Nephron progenitor cell (in vitro differentiated cells): ENCODE results near the gene TBCC.

Experiments used
- DNase-seq: peaks from one replicate; pipeline ENCODE4 v3.0.0; 2021
- H3K27ac Mint-ChIP-seq: 2 replicates; pipeline ENCODE4 v1.8.0; 2021; ENCODE audit warnings: mild to moderate bottlenecking, moderate library complexity, mixed read lengths
- H3K27me3 Mint-ChIP-seq: 2 replicates; pipeline ENCODE4 v1.8.0; 2021; ENCODE audit warnings: mild to moderate bottlenecking, low read depth, mixed read lengths; ENCODE audit not compliant: poor library complexity
- H3K36me3 Mint-ChIP-seq: 2 replicates; pipeline ENCODE4 v1.8.0; 2021; ENCODE audit warnings: low read depth, mixed read lengths
- H3K4me1 Mint-ChIP-seq: 2 replicates; pipeline ENCODE4 v1.8.0; 2021; ENCODE audit warnings: mixed read lengths
- H3K4me3 Mint-ChIP-seq: 2 replicates; pipeline ENCODE4 v1.8.0; 2021; ENCODE audit warnings: mild to moderate bottlenecking, moderate library complexity, mixed read lengths
- H3K9me3 Mint-ChIP-seq: 2 replicates; pipeline ENCODE4 v1.8.0; 2021; ENCODE audit warnings: mild to moderate bottlenecking, moderate library complexity, mixed read lengths
- CTCF ChIP-seq: fragments of 200-600 bp; sonication (generic); IDR thresholded peaks from 2 replicates; pipeline ENCODE4 v1.5.0; 2021; ENCODE audit warnings: antibody characterized with exemption

Gene TBCC

DNA sequence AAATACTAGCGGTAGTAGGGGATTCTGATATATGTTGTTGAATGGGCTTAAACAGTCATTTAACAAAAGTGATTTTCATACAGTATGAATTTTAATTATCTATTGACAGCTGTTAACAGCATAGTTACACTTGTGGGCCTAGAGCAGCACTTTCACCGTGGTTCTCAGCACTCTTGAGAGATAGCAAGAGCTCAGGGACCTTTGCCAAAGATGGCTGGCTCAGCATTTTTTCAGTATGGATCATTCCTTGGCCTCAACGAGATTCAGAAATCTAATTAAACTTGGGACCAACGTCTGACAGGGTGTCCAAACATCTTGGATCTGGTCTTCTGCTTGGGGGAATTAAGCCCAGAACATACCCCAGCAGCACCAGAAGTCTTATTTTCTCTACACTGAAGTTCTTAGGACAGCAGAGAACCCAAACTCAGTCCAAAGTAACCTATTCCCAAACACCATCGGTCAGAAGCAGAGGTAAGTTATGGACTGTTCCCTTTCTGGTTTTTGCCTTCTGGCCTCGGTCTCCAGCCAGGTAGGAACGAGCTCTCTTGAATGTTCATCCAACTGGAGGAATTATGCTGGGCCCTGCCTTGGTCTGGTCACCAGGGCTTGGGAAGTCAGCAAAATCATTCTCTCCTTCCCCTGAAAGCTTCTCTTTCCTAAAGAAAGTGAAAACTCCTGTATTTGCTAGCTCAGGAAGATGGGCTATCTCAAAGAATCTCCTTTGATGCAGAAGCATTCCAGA is 49.2 kb downstream of the TBCC start:
- no peak for DNase-seq
- no peak overlapping the region for H3K4me3 Mint-ChIP-seq

DNA sequence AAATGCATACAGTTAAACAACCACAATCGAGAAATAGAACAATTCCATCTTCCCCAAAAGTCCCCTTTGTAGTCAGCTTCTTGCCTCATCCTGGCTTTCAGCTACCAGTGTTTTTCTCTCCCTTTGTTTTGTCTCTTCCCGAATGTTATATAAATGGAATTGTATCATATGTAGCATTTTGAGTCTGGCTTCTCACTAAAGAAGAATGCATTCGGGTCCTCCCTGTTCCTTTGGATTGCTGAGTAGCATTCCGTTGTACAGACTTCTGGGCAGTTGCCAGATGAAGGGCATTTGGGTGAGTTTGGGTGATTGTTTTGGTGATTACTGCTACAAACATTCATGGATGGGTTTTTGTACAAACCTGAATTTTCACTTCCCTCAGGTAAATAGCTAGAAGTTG is 51.3 kb downstream of the TBCC start:
- H3K36me3 Mint-ChIP-seq: peaks cover 32% of the 10 kb centered on the region
- no peak for TF ChIP-seq CTCF
- DNase-seq: no peak
- H3K4me3 Mint-ChIP-seq: no peak overlapping the region
- H3K9me3 Mint-ChIP-seq: no peaks in the 10 kb centered on the region
- no peaks in the 10 kb centered on the region for H3K27me3 Mint-ChIP-seq
- H3K27ac Mint-ChIP-seq: no peak overlapping the region
- no peaks in the 10 kb centered on the region for H3K4me1 Mint-ChIP-seq

More for the DNA sequence above, 49.2 kb downstream of the TBCC start:
- no peak for TF ChIP-seq CTCF
- no peak overlapping the region for H3K27ac Mint-ChIP-seq
- peaks cover 13% of the 10 kb centered on the region for H3K36me3 Mint-ChIP-seq
- no peaks in the 10 kb centered on the region for H3K9me3 Mint-ChIP-seq
- peaks cover 6% of the 10 kb centered on the region for H3K4me1 Mint-ChIP-seq
- peaks cover 3% of the 10 kb centered on the region for H3K27me3 Mint-ChIP-seq
